GM10248 (cell line): Measurements from ENCODE around the gene KCNQ1.

Source experiments
- CTCF ChIA-PET: fragments of 300-600 bp; sonication (Branson Sonifier 250); formaldehyde crosslinking; extraction: SDS; loops from one replicate; lab custom pipeline; 2021; ENCODE audit warnings: antibody characterized with exemption; lab: Yijun Ruan, JAX
- POLR2A ChIA-PET: fragments of 350-650 bp; sonication (Branson Sonifier 250); formaldehyde crosslinking; extraction: SDS; loops from one replicate; lab custom pipeline; 2020; ENCODE audit warnings: antibody characterized with exemption; lab: Yijun Ruan, JAX
- DNase-seq: peaks from one replicate; pipeline ENCODE4 v3.0.0; 2012; ENCODE audit errors: extremely low spot score
- CTCF ChIP-seq: IDR thresholded peaks from 2 replicates; pipeline ENCODE4 v1.5.1; 2012; ENCODE audit warnings: mild to moderate bottlenecking, low read depth; ENCODE audit errors: extremely low read depth, missing control alignments, control extremely low read depth

Gene KCNQ1

GRCh38 chr11:2817431-2817830 is 372.6 kb downstream of the KCNQ1 start:
- no peak for DNase-seq
- TF ChIP-seq CTCF: no peak
- ChIA-PET CTCF (interaction anchor here (1.7 kb wide), 1 partner anchor 16 kb away, joined by 4 read pairs; no protein-coding TSS in a partner anchor), POLR2A (no interaction called here)

- ChIA-PET POLR2A (no interaction called here), CTCF (no interaction called here)
- no peak for TF ChIP-seq CTCF
- DNase-seq: no peak
These were observed 373.2 kb downstream of the KCNQ1 start for GRCh38 chr11:2818021-2818420.

GRCh38 chr11:2818503-2818902 is 373.7 kb downstream of the KCNQ1 start:
- TF ChIP-seq CTCF: no peak
- ChIA-PET CTCF (no interaction called here), POLR2A (no interaction called here)
- DNase-seq: no peak

- TF ChIP-seq CTCF: no peak
- ChIA-PET POLR2A (no interaction called here), CTCF (no interaction called here)
- no peak for DNase-seq
These were observed 374.5 kb downstream of the KCNQ1 start for GRCh38 chr11:2819316-2819715.

- ChIA-PET POLR2A (no interaction called here), CTCF (no interaction called here)
- no peak for DNase-seq
- TF ChIP-seq CTCF: no peak
These were observed 376.2 kb downstream of the KCNQ1 start for GRCh38 chr11:2820976-2821375.

GRCh38 chr11:2821891-2822290 is 377.1 kb downstream of the KCNQ1 start:
- no peak for TF ChIP-seq CTCF
- DNase-seq: no peak
- ChIA-PET CTCF (no interaction called here), POLR2A (no interaction called here)

- POLR2A ChIA-PET: no interaction called here
- TF ChIP-seq CTCF: no peak
- DNase-seq: no peak
- CTCF ChIA-PET: no interaction called here
These were observed 380.0 kb downstream of the KCNQ1 start for GRCh38 chr11:2824851-2825250.
